WERI-Rb-1 (cell line): ENCODE data around the gene TOX3.

Experiments used
- DNase-seq: peaks from one replicate; pipeline ENCODE4 v3.0.0-alpha.2; 2020
- H3K27ac ChIP-seq: fragments of 250-450 bp; sonication (Bioruptor Pico); 2 replicates; pipeline ENCODE4 v1.5.1; 2020; ENCODE audit warnings: mild to moderate bottlenecking, moderate library complexity
- H3K27me3 ChIP-seq: fragments of 250-450 bp; sonication (Bioruptor Pico); 2 replicates; pipeline ENCODE4 v1.5.1; 2021; ENCODE audit warnings: mild to moderate bottlenecking, low read depth, moderate library complexity; ENCODE audit not compliant: insufficient read depth, severe bottlenecking
- H3K36me3 ChIP-seq: fragments of 250-450 bp; sonication (Bioruptor Pico); 2 replicates; pipeline ENCODE4 v1.5.1; 2020; ENCODE audit warnings: mild to moderate bottlenecking, moderate library complexity
- H3K4me3 ChIP-seq: 2 replicates; pipeline ENCODE4 v1.5.1; 2011; ENCODE audit warnings: low read depth, mild to moderate bottlenecking, control low read depth, low read length
- H3K9me3 ChIP-seq: fragments of 250-450 bp; sonication (Bioruptor Pico); 2 replicates; pipeline ENCODE4 v1.5.1; 2021; ENCODE audit warnings: mild to moderate bottlenecking, moderate library complexity; ENCODE audit not compliant: severe bottlenecking
- TF ChIP-seq, protein P1 (sequence below): IDR thresholded peaks from 2 replicates; pipeline ENCODE4 v1.5.1; 2011; ENCODE audit warnings: low read depth, mild to moderate bottlenecking, control low read depth, inconsistent platforms, low read length

Gene TOX3

DNA sequence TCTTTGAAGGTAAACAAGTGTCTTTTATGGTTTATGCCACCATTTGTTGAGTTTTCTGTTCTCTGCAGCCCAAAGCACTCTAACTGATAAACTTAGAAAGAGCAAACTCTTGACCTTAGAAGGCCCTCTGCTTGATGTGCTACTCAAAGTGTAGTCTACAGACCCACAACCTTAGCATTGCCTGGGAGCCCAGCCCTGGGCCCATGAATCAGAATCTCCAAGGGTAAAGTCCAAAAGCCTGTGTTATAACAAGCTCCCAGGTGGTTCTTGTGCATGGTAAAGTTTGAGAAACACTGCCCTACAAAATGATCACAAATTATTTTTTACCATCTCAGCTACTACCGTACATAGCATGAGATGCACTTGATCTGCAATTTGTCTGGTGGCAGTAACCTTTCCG lies 6.0 kb downstream of the TOX3 start:
- Histone ChIP-seq H3K27me3 (no peaks in the 10 kb centered on the region), H3K27ac (no peak overlapping the region), H3K9me3 (no peaks in the 10 kb centered on the region), H3K4me3 (no peak overlapping the region), H3K36me3 (no peaks in the 10 kb centered on the region)
- no peak for DNase-seq
- TF ChIP-seq, protein P1, sequence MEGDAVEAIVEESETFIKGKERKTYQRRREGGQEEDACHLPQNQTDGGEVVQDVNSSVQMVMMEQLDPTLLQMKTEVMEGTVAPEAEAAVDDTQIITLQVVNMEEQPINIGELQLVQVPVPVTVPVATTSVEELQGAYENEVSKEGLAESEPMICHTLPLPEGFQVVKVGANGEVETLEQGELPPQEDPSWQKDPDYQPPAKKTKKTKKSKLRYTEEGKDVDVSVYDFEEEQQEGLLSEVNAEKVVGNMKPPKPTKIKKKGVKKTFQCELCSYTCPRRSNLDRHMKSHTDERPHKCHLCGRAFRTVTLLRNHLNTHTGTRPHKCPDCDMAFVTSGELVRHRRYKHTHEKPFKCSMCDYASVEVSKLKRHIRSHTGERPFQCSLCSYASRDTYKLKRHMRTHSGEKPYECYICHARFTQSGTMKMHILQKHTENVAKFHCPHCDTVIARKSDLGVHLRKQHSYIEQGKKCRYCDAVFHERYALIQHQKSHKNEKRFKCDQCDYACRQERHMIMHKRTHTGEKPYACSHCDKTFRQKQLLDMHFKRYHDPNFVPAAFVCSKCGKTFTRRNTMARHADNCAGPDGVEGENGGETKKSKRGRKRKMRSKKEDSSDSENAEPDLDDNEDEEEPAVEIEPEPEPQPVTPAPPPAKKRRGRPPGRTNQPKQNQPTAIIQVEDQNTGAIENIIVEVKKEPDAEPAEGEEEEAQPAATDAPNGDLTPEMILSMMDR, result no peak

DNA sequence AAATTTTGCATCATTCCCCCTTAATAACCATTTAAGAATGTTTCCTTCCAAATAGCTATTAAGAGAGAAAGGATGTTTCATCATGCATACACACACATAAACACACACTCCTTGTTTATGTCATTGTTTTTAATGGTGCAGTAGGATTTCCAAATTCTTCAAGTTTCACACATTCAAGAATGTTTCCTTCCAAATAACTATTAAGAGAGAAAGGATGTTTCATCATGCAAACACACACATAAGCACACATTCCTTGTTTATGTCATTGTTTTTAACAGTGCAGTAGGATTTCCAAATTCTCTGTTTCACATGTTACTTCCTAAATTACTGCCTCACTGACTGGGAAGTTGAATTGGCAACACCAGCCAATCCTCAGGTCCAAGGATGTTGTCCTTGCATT lies 7.8 kb downstream of the TOX3 start:
- TF ChIP-seq, protein P1, result no peak
- H3K27me3 ChIP-seq, result no peaks in the 10 kb centered on the region
- no peak overlapping the region for H3K27ac ChIP-seq
- no peak for DNase-seq
- no peaks in the 10 kb centered on the region for H3K9me3 ChIP-seq
- H3K4me3 ChIP-seq, result no peak overlapping the region
- no peaks in the 10 kb centered on the region for H3K36me3 ChIP-seq

DNA sequence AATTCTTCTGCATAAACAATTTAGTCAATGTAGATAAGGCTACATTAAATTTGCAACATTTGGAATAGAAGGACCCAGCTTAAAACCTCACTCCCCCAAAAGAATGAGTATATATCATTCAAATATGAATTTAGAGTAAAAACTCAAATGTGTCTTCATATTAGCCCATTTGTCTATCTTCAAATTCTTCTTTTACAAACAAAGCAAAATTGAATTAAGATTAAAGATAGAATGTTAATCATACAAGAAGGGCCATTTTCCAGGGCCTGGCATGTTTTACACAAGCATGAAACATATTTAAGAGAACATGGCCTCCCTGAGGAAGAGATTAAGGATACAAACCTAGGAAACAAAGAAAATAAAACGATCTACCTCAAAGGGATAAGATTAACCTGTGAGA lies 8.4 kb downstream of the TOX3 start:
- no peaks in the 10 kb centered on the region for H3K27me3 ChIP-seq
- DNase-seq, result no peak
- TF ChIP-seq, protein P1, result no peak
- H3K4me3 ChIP-seq, result no peak overlapping the region
- no peaks in the 10 kb centered on the region for H3K9me3 ChIP-seq
- no peak overlapping the region for H3K27ac ChIP-seq
- H3K36me3 ChIP-seq, result no peaks in the 10 kb centered on the region

DNA sequence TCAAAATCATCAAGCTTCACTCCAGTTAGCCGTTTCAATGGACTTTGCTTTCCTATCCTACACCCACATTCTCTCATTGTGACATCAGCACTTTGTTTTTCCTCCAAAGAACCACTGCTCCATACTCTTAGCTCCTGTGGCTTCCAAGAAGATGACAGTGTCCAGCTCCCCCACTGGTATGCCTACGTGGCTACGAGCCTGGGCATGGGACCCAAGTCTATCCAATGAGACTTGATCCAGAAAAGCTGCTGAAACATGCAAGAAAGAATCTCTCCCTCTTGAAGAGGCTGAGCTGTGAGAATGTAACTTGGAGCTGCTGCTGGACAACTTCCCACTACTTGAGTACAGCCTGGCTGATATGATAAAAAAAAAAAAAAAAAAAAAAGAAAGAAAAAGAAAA lies 9.4 kb downstream of the TOX3 start:
- TF ChIP-seq, protein P1, result no peak
- Histone ChIP-seq H3K9me3 (no peaks in the 10 kb centered on the region), H3K4me3 (no peak overlapping the region), H3K27me3 (no peaks in the 10 kb centered on the region), H3K36me3 (no peaks in the 10 kb centered on the region), H3K27ac (no peak overlapping the region)
- DNase-seq, result no peak

DNA sequence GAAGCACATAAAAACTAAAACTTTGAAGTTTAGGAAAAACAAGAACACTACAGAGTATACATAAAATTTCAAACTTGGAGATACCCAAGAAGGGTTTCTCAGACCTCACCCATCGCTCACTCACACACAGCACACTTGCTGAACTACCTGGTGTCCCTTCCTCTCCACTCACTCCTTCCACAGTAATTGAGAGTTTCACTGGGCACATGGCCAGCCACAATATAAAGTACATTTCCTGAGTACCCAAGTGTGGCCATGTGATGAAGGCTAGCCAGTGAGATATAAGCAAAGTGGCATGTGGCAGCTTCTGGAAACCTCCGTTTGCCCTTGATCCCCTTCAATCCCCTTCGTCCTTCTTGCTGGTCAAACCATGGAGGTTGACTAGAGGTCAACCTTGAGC lies 11.9 kb downstream of the TOX3 start:
- DNase-seq, result no peak
- Histone ChIP-seq H3K27me3 (no peaks in the 10 kb centered on the region), H3K36me3 (no peaks in the 10 kb centered on the region)

DNA sequence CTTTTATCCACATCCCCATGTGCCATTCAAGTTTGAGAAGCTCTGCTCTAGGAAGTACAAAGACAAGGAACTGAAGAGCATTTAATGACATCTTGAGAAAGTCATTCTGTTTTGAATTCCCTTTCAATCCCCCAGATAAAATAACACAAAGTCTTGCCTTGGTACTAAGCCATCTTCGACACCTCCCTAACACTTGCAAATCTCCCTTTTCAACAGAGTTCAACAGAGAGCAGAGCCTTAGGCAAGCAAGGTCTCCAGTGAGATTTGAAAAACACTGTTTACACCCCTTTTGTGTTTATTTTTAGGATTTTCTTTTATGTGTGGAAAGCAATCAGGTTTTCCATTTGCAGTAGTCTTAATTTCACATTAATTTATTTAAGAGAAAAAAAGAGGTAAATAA lies 13.6 kb downstream of the TOX3 start:
- no peak overlapping the region for H3K27ac ChIP-seq
- no peaks in the 10 kb centered on the region for H3K27me3 ChIP-seq
- no peak for DNase-seq
- TF ChIP-seq, protein P1, result no peak
- no peak overlapping the region for H3K4me3 ChIP-seq
- H3K36me3 ChIP-seq, result no peaks in the 10 kb centered on the region
- no peaks in the 10 kb centered on the region for H3K9me3 ChIP-seq

More for the DNA sequence above, 11.9 kb downstream of the TOX3 start:
- Histone ChIP-seq H3K4me3 (no peak overlapping the region), H3K9me3 (no peaks in the 10 kb centered on the region), H3K27ac (no peak overlapping the region)
- TF ChIP-seq, protein P1, result no peak
